K562 (cell line): ENCODE measurements around the gene ALDH5A1. TPM values are rescaled to one million over a fixed set of nuclear protein-coding genes. Genes with fewer than 3 reads are reported as not detected.

ENCODE experiments used
- ARID3B ChIP-seq: fragments of 250-450 bp; sonication (Bioruptor Pico); IDR thresholded peaks from 2 replicates; pipeline ENCODE4 v1.4.0; 2020; ENCODE audit warnings: borderline replicate concordance
- ARID4B ChIP-seq: sonication (generic); formaldehyde crosslinking; IDR thresholded peaks from 2 replicates; pipeline ENCODE4 v1.8.0; 2022; ENCODE audit warnings: mild to moderate bottlenecking, missing genetic modification reagents
- BHLHE40 ChIP-seq: IDR thresholded peaks from 2 replicates; pipeline ENCODE4 v1.6.1; 2011; ENCODE audit warnings: low read length, improper control_type of control experiment
- CSDE1 ChIP-seq, 2 experiments: fragments of 450-650 bp; IDR thresholded peaks; 2 replicates each; pipeline ENCODE4 v1.6.1; 2016; ENCODE audit warnings: mild to moderate bottlenecking in 1 of 2
- CTCF ChIP-seq, 3 experiments: IDR thresholded peaks in 2 of 3; conservative IDR thresholded peaks in 1 of 3; 2 replicates each; pipeline ENCODE4 v1.5.1; 2011 to 2012; ENCODE audit warnings: low read length in 3 of 3, mild to moderate bottlenecking in 3 of 3, control low read depth in 2 of 3, improper control_type of control experiment in 1 of 3, inconsistent platforms in 1 of 3, low read depth in 1 of 3, mixed read lengths in 1 of 3, moderate library complexity in 1 of 3; ENCODE audit not compliant: insufficient read depth in 2 of 3
- ILF3 ChIP-seq: fragments of 450-650 bp; IDR thresholded peaks from 2 replicates; pipeline ENCODE4 v1.6.1; 2018; ENCODE audit warnings: antibody characterized with exemption, mild to moderate bottlenecking, moderate library complexity, borderline replicate concordance
- MAZ ChIP-seq, 2 experiments: fragments of 450-650 bp in 1 of 2; sonication (generic) in 1 of 2; formaldehyde crosslinking; IDR thresholded peaks in 1 of 2; conservative IDR thresholded peaks in 1 of 2; 2 replicates each; pipeline versions ENCODE4 v1.4.0 to v1.5.0; 2020; ENCODE audit warnings: mild to moderate bottlenecking in 1 of 2, missing genetic modification reagents in 1 of 2
- POU5F1 ChIP-seq: fragments of 150-350 bp; IDR thresholded peaks from 2 replicates; pipeline ENCODE4 v1.6.1; 2014; ENCODE audit warnings: borderline replicate concordance, low read length, low read depth, mild to moderate bottlenecking; ENCODE audit not compliant: partially characterized antibody
- STAT5B ChIP-seq: fragments of 250-450 bp; sonication (Bioruptor Pico); IDR thresholded peaks from 2 replicates; pipeline ENCODE4 v1.8.0; 2021; ENCODE audit warnings: mild to moderate bottlenecking, inconsistent platforms
- THRA ChIP-seq: fragments of 450-650 bp; IDR thresholded peaks from 2 replicates; pipeline ENCODE4 v1.6.1; 2017; ENCODE audit warnings: mild to moderate bottlenecking, moderate library complexity
- polyA plus RNA-seq, 8 experiments: library from polyadenylated mRNA; depleted of rRNA in 4 of 8; stranded (reverse) in 5 of 8; unstranded in 3 of 8; fragments of >200 nt; fragmentation: Nextera tagmentation in 2 of 8; fragmentation: Illumina TruSeq in 1 of 8; extraction: Ambion mirVana in 2 of 8; extraction: Trizol in 1 of 8; gene quantifications; 2 replicates each; pipeline versions ENCODE4 v1.2.1 to v1.2.3, GENCODE V29; 2011 to 2014; ENCODE audit warnings: inconsistent platforms in 1 of 8, missing spikeins in 1 of 8
- total RNA-seq, 7 experiments: library from RNA; depleted of rRNA in 6 of 7; stranded (reverse); fragments of >200 nt in 6 of 7; fragmentation: Illumina TruSeq in 2 of 7; extraction: Trizol in 2 of 7; gene quantifications; 2 replicates each; pipeline versions ENCODE4 v1.2.1 to v1.2.3, GENCODE V29; 2011 to 2021; ENCODE audit warnings: low replicate concordance in 1 of 7

The ALDH5A1 gene
- total and polyA plus RNA-seq, 9 of the 15 experiments (the other 6 are each of a cell fraction or from before 2014, with no cell fraction given): 2.2 to 19.7 (median 9.5) TPM

GRCh38 chr6:24522228-24523176 is 27.7 kb downstream of the ALDH5A1 start (continued):
- TF ChIP-seq ARID4B (CRISPR knock-in tag) (no peak), ARID3B (CRISPR knock-in tag) (peak; percentile 60; the same call in 1 of the 2 replicates), CSDE1 (IDR thresholded peaks at IDR 0.05) (no peak), BHLHE40 (peak; percentile 92), POU5F1 (no peak), CTCF (IDR thresholded peaks at IDR 0.05 in 2 of 3, conservative IDR thresholded peaks at IDR 0.05 in 1 of 3; ENCODE audit: insufficient read depth in 2 of 3, low read depth in 1 of 3, low read length in 3 of 3) (no peak), MAZ (CRISPR knock-in tag; conservative IDR thresholded peaks at IDR 0.05 in 1 of 2, IDR thresholded peaks at IDR 0.05 in 1 of 2) (peak in 1 of 2 experiments; percentile 74; a peak in 2 of 4 replicates), THRA (no peak), STAT5B (CRISPR knock-in tag) (no peak), ILF3 (no peak)
